HepG2 (cell line): Measurements from ENCODE around the gene EEIG1. TPM values are rescaled to one million over a fixed set of nuclear protein-coding genes. Genes with fewer than 3 reads are reported as not detected.

Experiments used
- ATF7-NPFF ChIP-seq: sonication (generic); formaldehyde crosslinking; IDR thresholded peaks from 2 replicates; pipeline ENCODE4 v1.8.1; 2023; ENCODE audit warnings: mild to moderate bottlenecking, low read depth, missing genetic modification reagents, moderate library complexity
- BORCS8-MEF2B ChIP-seq: sonication (generic); formaldehyde crosslinking; IDR thresholded peaks from 2 replicates; pipeline ENCODE4 v1.8.0; 2022; ENCODE audit warnings: mild to moderate bottlenecking, missing genetic modification reagents
- CBFB ChIP-seq: sonication (generic); formaldehyde crosslinking; IDR thresholded peaks from 2 replicates; pipeline ENCODE4 v1.4.0; 2020; ENCODE audit warnings: missing genetic modification reagents
- MAFG ChIP-seq: sonication (generic); formaldehyde crosslinking; IDR thresholded peaks from 2 replicates; pipeline ENCODE4 v1.5.1; 2020; ENCODE audit warnings: mild to moderate bottlenecking, missing genetic modification reagents
- NCOA2 ChIP-seq: sonication (generic); formaldehyde crosslinking; IDR thresholded peaks from 2 replicates; pipeline ENCODE4 v1.8.0; 2022; ENCODE audit warnings: inconsistent platforms
- PTBP1 ChIP-seq: fragments of 200-400 bp; formaldehyde crosslinking; IDR thresholded peaks from 2 replicates; pipeline ENCODE4 v1.6.1; 2018; ENCODE audit warnings: low read length, low read depth; ENCODE audit not compliant: poor library complexity, severe bottlenecking
- RNF2 ChIP-seq: fragments of 450-650 bp; conservative IDR thresholded peaks from 2 replicates; pipeline ENCODE4 v1.6.1; 2016; ENCODE audit warnings: low read depth
- ZBTB10 ChIP-seq: sonication (generic); formaldehyde crosslinking; IDR thresholded peaks from 2 replicates; pipeline ENCODE4 v1.4.0; 2020; ENCODE audit warnings: missing genetic modification reagents, borderline replicate concordance
- ZNF337 ChIP-seq: sonication (generic); formaldehyde crosslinking; IDR thresholded peaks from 2 replicates; pipeline ENCODE4 v1.5.1; 2020; ENCODE audit warnings: missing genetic modification reagents, low read depth, mild to moderate bottlenecking, borderline replicate concordance
- polyA plus RNA-seq, 8 experiments: library from polyadenylated mRNA; depleted of rRNA in 3 of 8; stranded (reverse) in 7 of 8; unstranded in 1 of 8; fragments of >200 nt; fragmentation: Illumina TruSeq in 4 of 8; extraction: Trizol in 4 of 8; gene quantifications; 2 replicates each; pipeline versions ENCODE4 v1.2.1 to v1.2.3, GENCODE V29; 2011 to 2016; ENCODE audit warnings: low read depth in 4 of 8, missing spikeins in 1 of 8, mixed read lengths in 1 of 8; ENCODE audit not compliant: insufficient read depth in 1 of 8
- total RNA-seq, 5 experiments: library from RNA; depleted of rRNA; stranded (reverse); fragments of >200 nt; fragmentation: Illumina TruSeq; extraction: Trizol; gene quantifications; 2 replicates each; pipeline ENCODE4 v1.2.3, GENCODE V29; 2016; ENCODE audit warnings: low read depth in 1 of 5
- TF ChIP-seq, protein P1 (sequence below): sonication (generic); formaldehyde crosslinking; IDR thresholded peaks from 2 replicates; pipeline ENCODE4 v1.9.0; 2021; ENCODE audit warnings: missing genetic modification reagents, borderline replicate concordance
- TF ChIP-seq, protein P2 (sequence below): sonication (generic); formaldehyde crosslinking; IDR thresholded peaks from 2 replicates; pipeline ENCODE4 v1.4.0; 2020; ENCODE audit warnings: missing genetic modification reagents
- TF ChIP-seq, protein P3 (sequence below): sonication (generic); formaldehyde crosslinking; IDR thresholded peaks from 2 replicates; pipeline ENCODE4 v1.4.0; 2020; ENCODE audit warnings: missing genetic modification reagents, mild to moderate bottlenecking, borderline replicate concordance
- TF ChIP-seq, protein P4 (sequence below): sonication (generic); formaldehyde crosslinking; IDR thresholded peaks from 2 replicates; pipeline ENCODE4 v1.8.1; 2023; ENCODE audit warnings: missing genetic modification reagents, mild to moderate bottlenecking, borderline replicate concordance

The EEIG1 gene
- total and polyA plus RNA-seq, 2 of the 13 experiments (the other 11 are each of a cell fraction or from before 2014, with no cell fraction given) = 16.6 to 25.2 TPM

DNA sequence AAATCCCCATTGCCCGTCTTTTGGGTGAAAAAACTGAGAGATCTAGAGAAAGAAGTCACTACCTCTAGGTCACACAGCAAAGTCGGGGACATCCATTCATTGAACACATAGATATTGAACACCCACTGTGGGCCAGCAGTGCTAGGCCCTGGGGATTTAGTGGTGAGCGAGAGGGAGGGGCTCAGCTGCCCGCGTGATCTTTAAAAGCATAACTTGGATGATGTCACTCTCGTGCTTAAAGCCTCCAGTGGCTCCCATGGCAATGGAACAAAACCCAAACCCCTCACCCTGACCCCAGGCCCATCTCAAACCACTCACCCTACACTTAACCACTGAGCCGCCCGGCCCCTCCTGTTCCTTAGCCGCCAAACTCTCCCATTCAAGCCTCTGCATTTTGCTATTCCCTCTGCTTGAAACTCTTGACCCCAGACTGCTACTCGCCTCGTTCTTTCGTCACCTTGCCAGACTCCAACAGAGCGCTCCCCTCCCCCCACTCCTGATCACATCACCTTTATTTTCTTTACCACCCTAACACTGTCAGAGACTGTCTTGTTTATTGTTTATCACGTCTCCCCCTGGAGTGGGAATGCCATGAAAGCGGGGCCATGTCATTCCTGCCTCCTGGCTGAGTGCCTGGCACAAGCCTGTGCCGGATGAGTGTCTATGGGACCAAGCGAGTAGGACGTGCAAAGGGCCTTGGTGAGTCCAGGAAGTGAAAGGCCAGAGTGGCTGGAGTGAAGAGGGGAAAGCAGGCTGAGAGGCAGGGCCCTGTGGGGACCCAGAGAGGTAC lies 49.5 kb downstream of the EEIG1 start (continued):
- TF ChIP-seq, protein P1, sequence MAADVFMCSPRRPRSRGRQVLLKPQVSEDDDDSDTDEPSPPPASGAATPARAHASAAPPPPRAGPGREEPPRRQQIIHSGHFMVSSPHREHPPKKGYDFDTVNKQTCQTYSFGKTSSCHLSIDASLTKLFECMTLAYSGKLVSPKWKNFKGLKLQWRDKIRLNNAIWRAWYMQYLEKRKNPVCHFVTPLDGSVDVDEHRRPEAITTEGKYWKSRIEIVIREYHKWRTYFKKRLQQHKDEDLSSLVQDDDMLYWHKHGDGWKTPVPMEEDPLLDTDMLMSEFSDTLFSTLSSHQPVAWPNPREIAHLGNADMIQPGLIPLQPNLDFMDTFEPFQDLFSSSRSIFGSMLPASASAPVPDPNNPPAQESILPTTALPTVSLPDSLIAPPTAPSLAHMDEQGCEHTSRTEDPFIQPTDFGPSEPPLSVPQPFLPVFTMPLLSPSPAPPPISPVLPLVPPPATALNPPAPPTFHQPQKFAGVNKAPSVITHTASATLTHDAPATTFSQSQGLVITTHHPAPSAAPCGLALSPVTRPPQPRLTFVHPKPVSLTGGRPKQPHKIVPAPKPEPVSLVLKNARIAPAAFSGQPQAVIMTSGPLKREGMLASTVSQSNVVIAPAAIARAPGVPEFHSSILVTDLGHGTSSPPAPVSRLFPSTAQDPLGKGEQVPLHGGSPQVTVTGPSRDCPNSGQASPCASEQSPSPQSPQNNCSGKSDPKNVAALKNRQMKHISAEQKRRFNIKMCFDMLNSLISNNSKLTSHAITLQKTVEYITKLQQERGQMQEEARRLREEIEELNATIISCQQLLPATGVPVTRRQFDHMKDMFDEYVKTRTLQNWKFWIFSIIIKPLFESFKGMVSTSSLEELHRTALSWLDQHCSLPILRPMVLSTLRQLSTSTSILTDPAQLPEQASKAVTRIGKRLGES = no peak
- TF ChIP-seq RNF2 (no peak), PTBP1 (no peak), ZNF337 (CRISPR knock-in tag) (no peak), BORCS8-MEF2B (CRISPR knock-in tag) (0 out of 2 replicates have a peak, but pooled peaks have one; percentile 22), ATF7-NPFF (no peak), NCOA2 (CRISPR knock-in tag) (no peak), MAFG (CRISPR knock-in tag) (no peak), CBFB (CRISPR knock-in tag) (no peak), ZBTB10 (CRISPR knock-in tag) (no peak)
- TF ChIP-seq, protein P2, sequence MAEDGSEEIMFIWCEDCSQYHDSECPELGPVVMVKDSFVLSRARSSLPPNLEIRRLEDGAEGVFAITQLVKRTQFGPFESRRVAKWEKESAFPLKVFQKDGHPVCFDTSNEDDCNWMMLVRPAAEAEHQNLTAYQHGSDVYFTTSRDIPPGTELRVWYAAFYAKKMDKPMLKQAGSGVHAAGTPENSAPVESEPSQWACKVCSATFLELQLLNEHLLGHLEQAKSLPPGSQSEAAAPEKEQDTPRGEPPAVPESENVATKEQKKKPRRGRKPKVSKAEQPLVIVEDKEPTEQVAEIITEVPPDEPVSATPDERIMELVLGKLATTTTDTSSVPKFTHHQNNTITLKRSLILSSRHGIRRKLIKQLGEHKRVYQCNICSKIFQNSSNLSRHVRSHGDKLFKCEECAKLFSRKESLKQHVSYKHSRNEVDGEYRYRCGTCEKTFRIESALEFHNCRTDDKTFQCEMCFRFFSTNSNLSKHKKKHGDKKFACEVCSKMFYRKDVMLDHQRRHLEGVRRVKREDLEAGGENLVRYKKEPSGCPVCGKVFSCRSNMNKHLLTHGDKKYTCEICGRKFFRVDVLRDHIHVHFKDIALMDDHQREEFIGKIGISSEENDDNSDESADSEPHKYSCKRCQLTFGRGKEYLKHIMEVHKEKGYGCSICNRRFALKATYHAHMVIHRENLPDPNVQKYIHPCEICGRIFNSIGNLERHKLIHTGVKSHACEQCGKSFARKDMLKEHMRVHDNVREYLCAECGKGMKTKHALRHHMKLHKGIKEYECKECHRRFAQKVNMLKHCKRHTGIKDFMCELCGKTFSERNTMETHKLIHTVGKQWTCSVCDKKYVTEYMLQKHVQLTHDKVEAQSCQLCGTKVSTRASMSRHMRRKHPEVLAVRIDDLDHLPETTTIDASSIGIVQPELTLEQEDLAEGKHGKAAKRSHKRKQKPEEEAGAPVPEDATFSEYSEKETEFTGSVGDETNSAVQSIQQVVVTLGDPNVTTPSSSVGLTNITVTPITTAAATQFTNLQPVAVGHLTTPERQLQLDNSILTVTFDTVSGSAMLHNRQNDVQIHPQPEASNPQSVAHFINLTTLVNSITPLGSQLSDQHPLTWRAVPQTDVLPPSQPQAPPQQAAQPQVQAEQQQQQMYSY (CRISPR knock-in tag) = no peak
- TF ChIP-seq, protein P3, sequence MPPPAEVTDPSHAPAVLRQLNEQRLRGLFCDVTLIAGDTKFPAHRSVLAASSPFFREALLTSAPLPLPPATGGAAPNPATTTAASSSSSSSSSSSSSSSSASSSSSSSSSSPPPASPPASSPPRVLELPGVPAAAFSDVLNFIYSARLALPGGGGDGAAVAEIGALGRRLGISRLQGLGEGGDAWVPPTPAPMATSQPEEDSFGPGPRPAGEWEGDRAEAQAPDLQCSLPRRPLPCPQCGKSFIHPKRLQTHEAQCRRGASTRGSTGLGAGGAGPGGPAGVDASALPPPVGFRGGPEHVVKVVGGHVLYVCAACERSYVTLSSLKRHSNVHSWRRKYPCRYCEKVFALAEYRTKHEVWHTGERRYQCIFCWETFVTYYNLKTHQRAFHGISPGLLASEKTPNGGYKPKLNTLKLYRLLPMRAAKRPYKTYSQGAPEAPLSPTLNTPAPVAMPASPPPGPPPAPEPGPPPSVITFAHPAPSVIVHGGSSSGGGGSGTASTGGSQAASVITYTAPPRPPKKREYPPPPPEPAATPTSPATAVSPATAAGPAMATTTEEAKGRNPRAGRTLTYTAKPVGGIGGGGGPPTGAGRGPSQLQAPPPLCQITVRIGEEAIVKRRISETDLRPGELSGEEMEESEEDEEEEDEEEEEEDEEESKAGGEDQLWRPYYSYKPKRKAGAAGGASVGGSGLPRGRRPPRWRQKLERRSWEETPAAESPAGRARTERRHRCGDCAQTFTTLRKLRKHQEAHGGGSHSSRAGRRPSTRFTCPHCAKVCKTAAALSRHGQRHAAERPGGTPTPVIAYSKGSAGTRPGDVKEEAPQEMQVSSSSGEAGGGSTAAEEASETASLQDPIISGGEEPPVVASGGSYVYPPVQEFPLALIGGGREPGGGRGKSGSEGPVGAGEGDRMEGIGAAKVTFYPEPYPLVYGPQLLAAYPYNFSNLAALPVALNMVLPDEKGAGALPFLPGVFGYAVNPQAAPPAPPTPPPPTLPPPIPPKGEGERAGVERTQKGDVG (CRISPR knock-in tag) = no peak
- TF ChIP-seq, protein P4, sequence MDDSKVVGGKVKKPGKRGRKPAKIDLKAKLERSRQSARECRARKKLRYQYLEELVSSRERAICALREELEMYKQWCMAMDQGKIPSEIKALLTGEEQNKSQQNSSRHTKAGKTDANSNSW (CRISPR knock-in tag) = no peak
